SH-SY5Y (cell line): ENCODE results near the gene GPR139.

Experiments used
- GATA2 ChIP-seq: IDR thresholded peaks from 2 replicates; pipeline ENCODE4 v1.6.1; 2011; ENCODE audit warnings: mild to moderate bottlenecking, low read depth, low read length
- GATA3 ChIP-seq: IDR thresholded peaks from 2 replicates; pipeline ENCODE4 v1.6.1; 2011; ENCODE audit warnings: low read depth, mild to moderate bottlenecking, low read length, moderate library complexity

DNA sequence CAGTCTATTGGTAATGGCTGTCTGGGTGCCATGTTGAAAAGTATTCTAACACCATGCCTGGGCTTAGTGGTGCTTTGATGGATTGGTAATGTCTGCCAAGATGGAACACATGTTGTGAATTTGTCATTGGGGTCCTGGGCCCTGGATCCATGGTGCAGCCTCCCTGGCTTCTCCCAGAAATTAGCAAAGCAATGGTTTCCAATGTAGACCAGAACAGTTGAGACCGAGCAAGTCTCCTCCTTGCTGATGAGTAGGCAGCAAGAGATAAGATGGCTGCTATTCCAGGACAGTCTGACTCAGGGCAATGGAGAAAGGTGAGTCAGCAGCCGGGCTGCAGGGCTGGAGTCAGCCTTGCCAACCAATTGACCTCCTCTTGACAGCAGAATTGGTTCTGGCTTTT, 30.8 kb downstream of the GPR139 start:
- TF ChIP-seq GATA2, result no peak
- TF ChIP-seq GATA3, result no peak
